Keratinocyte (primary cell): ENCODE data around the gene ATP8A1. TPM values are rescaled to one million over a fixed set of nuclear protein-coding genes. Genes with fewer than 3 reads are reported as not detected.

Experiments used
- DNase-seq: peaks from one replicate; pipeline ENCODE4 v3.0.0-alpha.2; 2011; ENCODE audit warnings: low read depth, missing footprints, low spot score
- FAIRE-seq: peaks from 2 replicates; lab custom pipeline; 2011; peaks lifted over from hg19 to GRCh38; lab: Jason Lieb, UNC
- H2AFZ ChIP-seq: 2 replicates; pipeline ENCODE4 v1.6.0; 2012; ENCODE audit warnings: low read length, control low read depth, inconsistent platforms; ENCODE audit not compliant: control insufficient read depth
- H3K27ac ChIP-seq: 2 replicates; pipeline ENCODE4 v1.5.1; 2011; ENCODE audit warnings: low read length; ENCODE audit not compliant: control insufficient read depth, insufficient read depth
- H3K27me3 ChIP-seq: 3 replicates; pipeline ENCODE4 v1.6.0; 2011; ENCODE audit warnings: low read length; ENCODE audit not compliant: control insufficient read depth, insufficient read depth; ENCODE audit errors: extremely low read depth
- H3K36me3 ChIP-seq, 2 experiments: 2 replicates in 1 of 2; 3 replicates in 1 of 2; pipeline ENCODE4 v1.5.1; 2011; ENCODE audit warnings: low read length in 2 of 2, mild to moderate bottlenecking in 1 of 2; ENCODE audit not compliant: control insufficient read depth in 2 of 2, insufficient read depth in 2 of 2; ENCODE audit errors: extremely low read depth in 1 of 2
- H3K4me1 ChIP-seq: 3 replicates; pipeline ENCODE4 v1.5.1; 2011; ENCODE audit warnings: low read length; ENCODE audit not compliant: control insufficient read depth, insufficient read depth; ENCODE audit errors: extremely low read depth
- H3K4me2 ChIP-seq: 3 replicates; pipeline ENCODE4 v1.6.0; 2011; ENCODE audit warnings: low read depth, low read length; ENCODE audit not compliant: control insufficient read depth, insufficient read depth; ENCODE audit errors: extremely low read depth
- H3K4me3 ChIP-seq, 3 experiments: fragments of 200-600 bp in 1 of 3; sonication (generic) in 1 of 3; 2 replicates in 2 of 3; 3 replicates in 1 of 3; pipeline ENCODE4 v1.5.1; 2011 to 2016; ENCODE audit warnings: low read length in 3 of 3, mild to moderate bottlenecking in 3 of 3, control low read depth in 2 of 3, inconsistent platforms in 1 of 3, low read depth in 1 of 3, mixed read lengths in 1 of 3, mixed run types in 1 of 3, moderate library complexity in 1 of 3; ENCODE audit not compliant: control insufficient read depth in 2 of 3, insufficient read depth in 2 of 3; ENCODE audit errors: extremely low read depth in 1 of 3
- H3K79me2 ChIP-seq: 2 replicates; pipeline ENCODE4 v1.6.0; 2012; ENCODE audit warnings: low read length; ENCODE audit not compliant: control insufficient read depth, insufficient read depth
- H3K9ac ChIP-seq: 3 replicates; pipeline ENCODE4 v1.6.0; 2011; ENCODE audit warnings: low read length; ENCODE audit not compliant: control insufficient read depth, insufficient read depth; ENCODE audit errors: extremely low read depth
- H3K9me1 ChIP-seq: 3 replicates; pipeline ENCODE4 v1.6.0; 2011; ENCODE audit warnings: low read length; ENCODE audit not compliant: control insufficient read depth, insufficient read depth; ENCODE audit errors: extremely low read depth
- H3K9me3 ChIP-seq: 2 replicates; pipeline ENCODE4 v1.5.1; 2012; ENCODE audit warnings: low read depth, low read length; ENCODE audit not compliant: control insufficient read depth
- H4K20me1 ChIP-seq: 3 replicates; pipeline ENCODE4 v1.6.0; 2011; ENCODE audit warnings: low read length; ENCODE audit not compliant: control insufficient read depth, insufficient read depth; ENCODE audit errors: extremely low read depth
- EZH2 ChIP-seq: IDR thresholded peaks from one replicate; pipeline ENCODE4 v1.6.1; 2012; ENCODE audit warnings: inconsistent platforms, mild to moderate bottlenecking, low read length, moderate library complexity
- dilution Hi-C: fragments of 300-500 bp; cut with MboI; formaldehyde crosslinking; loops from one replicate; pipeline ENCODE4 v1.7.0; 2020; ENCODE audit warnings: low sequenced_read_pairs; ENCODE audit not compliant: extremely low pct_ligation_motif_present
- polyA plus RNA-seq, 5 experiments: library from polyadenylated mRNA; depleted of rRNA in 3 of 5; stranded (reverse) in 3 of 5; stranded (forward) in 1 of 5; unstranded in 1 of 5; fragments of >200 nt; gene quantifications; 1 replicate in 1 of 5; 2 replicates in 3 of 5; 3 replicates in 1 of 5; pipeline versions ENCODE4 v1.2.1 to v1.2.3, GENCODE V29; 2011 to 2012; ENCODE audit warnings: missing spikeins in 2 of 5, low read depth in 1 of 5, low replicate concordance in 1 of 5
- TF ChIP-seq, protein P1 (sequence below), 3 experiments: IDR thresholded peaks in 1 of 3; conservative IDR thresholded peaks in 1 of 3; optimal IDR thresholded peaks in 1 of 3; 2 replicates in 2 of 3; 3 replicates in 1 of 3; pipeline versions ENCODE3 to v1.5.1; 2011; ENCODE audit warnings: low read length in 3 of 3, mild to moderate bottlenecking in 3 of 3, moderate library complexity in 2 of 3, control low read depth in 1 of 3, inconsistent platforms in 1 of 3; ENCODE audit not compliant: insufficient read depth in 2 of 3; ENCODE audit errors: extremely low read depth in 1 of 3

Gene ATP8A1
- polyA plus RNA-seq, 1 donor (not counting 4 experiments of a cell fraction or from before 2014, with no cell fraction given) = 0.20 TPM

DNA sequence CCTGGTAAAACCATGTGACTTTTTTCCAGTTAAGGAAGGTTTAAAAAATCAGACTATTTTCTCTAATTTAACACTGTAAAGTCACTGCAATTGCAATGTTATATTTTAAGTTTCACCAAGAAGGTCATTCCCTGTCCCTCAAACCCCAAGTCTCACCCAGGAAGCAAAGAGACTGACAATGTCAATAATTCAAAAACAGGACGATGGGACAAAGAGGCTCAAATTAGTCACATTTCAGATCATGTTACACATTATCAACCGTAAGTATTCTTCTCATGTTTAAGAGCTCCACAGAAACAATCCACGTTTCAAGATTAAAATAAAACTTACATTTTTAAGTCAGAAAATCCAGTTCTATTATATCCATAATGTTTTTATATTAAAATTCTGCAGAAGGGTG lies 246.5 kb downstream of the ATP8A1 start:
- no peak for FAIRE-seq

DNA sequence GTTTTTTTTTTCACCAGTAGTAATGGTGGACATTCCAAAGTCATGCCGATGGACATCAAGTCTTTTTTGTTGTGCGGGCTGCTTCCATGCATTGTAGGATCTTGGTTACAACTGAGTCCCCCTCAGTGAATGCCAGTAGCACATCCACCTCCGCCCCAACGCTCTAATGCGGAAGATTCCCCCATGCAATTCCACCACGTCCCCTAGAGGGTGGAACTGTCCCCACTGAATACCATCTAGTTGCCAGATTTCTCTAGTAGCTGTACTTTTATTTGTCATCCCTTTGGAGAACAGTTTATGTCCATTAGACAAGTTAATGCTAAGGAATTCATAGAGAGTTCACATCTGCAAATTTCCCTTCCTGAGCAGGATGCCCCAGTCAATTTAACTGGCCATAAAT lies 252.9 kb downstream of the ATP8A1 start:
- Histone ChIP-seq H4K20me1 (no peaks in the 10 kb centered on the region), H3K79me2 (no peaks in the 10 kb centered on the region), H3K36me3 (no peaks in the 10 kb centered on the region), H3K9ac (no peak overlapping the region), H3K9me3 (no peaks in the 10 kb centered on the region), H3K4me1 (no peaks in the 10 kb centered on the region), H3K27ac (no peak overlapping the region), H3K4me3 (no peak overlapping the region), H3K27me3 (peaks cover 19% of the 10 kb centered on the region), H2AFZ (no peak overlapping the region), H3K4me2 (no peak overlapping the region), H3K9me1 (no peaks in the 10 kb centered on the region)
- no peak for TF ChIP-seq EZH2
- TF ChIP-seq, protein P1, sequence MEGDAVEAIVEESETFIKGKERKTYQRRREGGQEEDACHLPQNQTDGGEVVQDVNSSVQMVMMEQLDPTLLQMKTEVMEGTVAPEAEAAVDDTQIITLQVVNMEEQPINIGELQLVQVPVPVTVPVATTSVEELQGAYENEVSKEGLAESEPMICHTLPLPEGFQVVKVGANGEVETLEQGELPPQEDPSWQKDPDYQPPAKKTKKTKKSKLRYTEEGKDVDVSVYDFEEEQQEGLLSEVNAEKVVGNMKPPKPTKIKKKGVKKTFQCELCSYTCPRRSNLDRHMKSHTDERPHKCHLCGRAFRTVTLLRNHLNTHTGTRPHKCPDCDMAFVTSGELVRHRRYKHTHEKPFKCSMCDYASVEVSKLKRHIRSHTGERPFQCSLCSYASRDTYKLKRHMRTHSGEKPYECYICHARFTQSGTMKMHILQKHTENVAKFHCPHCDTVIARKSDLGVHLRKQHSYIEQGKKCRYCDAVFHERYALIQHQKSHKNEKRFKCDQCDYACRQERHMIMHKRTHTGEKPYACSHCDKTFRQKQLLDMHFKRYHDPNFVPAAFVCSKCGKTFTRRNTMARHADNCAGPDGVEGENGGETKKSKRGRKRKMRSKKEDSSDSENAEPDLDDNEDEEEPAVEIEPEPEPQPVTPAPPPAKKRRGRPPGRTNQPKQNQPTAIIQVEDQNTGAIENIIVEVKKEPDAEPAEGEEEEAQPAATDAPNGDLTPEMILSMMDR (optimal IDR thresholded peaks at IDR 0.05 in 1 of 3, IDR thresholded peaks at IDR 0.05 in 1 of 3, conservative IDR thresholded peaks at IDR 0.05 in 1 of 3; ENCODE audit: extremely low read depth in 1 of 3, insufficient read depth in 2 of 3, low read length in 3 of 3) = no peak
- no peak for DNase-seq
- FAIRE-seq = no peak
- dilution Hi-C loops = no loop called here

More for the DNA sequence above, 246.5 kb downstream of the ATP8A1 start:
- Histone ChIP-seq H3K9me1 (no peaks in the 10 kb centered on the region), H3K4me2 (no peak overlapping the region), H3K27ac (no peak overlapping the region), H3K9ac (no peak overlapping the region), H4K20me1 (no peaks in the 10 kb centered on the region), H3K36me3 (no peaks in the 10 kb centered on the region), H3K27me3 (no peaks in the 10 kb centered on the region), H3K4me1 (peaks cover 8% of the 10 kb centered on the region), H2AFZ (peak overlapping the region; percentile 20), H3K79me2 (no peaks in the 10 kb centered on the region), H3K9me3 (no peaks in the 10 kb centered on the region), H3K4me3 (no peak overlapping the region)
- DNase-seq = no peak
- TF ChIP-seq EZH2 = no peak
- TF ChIP-seq, protein P1 (optimal IDR thresholded peaks at IDR 0.05 in 1 of 3, IDR thresholded peaks at IDR 0.05 in 1 of 3, conservative IDR thresholded peaks at IDR 0.05 in 1 of 3; ENCODE audit: extremely low read depth in 1 of 3, insufficient read depth in 2 of 3, low read length in 3 of 3) = no peak
- dilution Hi-C loops = no loop called here
